HG02610 (cell line): ENCODE results near the gene TM4SF18.
"Not testable (repeated sequence)": the region's sequence is repeated elsewhere in the genome, so short reads cannot be mapped to it uniquely, and the experiment has no call there.

Experiments used
- ATAC-seq: cut with Tn5 transposase; IDR thresholded peaks from one replicate; pipeline ENCODE4 v1.9.1; 2021; ENCODE audit warnings: mild to moderate bottlenecking, moderate library complexity; ENCODE audit not compliant: unreplicated experiment

The TM4SF18 gene

GRCh38 chr3:149368674-149369497 is 35.5 kb upstream of the TM4SF18 start:
- ATAC-seq, result no peak

DNA sequence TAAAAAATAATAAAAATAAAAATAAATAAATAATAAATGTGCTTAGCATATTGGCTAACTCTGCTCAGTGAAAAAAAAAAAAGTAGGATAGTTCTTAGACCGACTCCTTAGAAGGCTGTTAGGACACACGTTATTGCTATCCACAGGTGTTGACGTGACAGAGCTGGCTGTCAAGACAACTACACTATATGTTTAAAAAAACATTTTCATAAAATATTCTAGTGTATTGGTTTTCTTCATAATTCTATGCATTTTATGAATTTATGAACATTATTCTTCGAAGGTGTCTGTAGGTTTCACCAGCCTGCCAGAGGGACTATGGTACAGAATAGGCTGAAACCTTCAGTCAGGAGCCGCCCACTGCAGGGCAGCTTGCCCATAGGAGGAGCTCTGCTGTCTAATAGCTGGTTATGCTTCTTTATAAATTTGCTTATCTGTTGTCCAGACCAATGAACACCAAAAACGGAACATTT is 34.8 kb upstream of the TM4SF18 start:
- no peak for ATAC-seq

- ATAC-seq, result peak; percentile 74
Observed at GRCh38 chr3:149366941-149367840, 33.8 kb upstream of the TM4SF18 start.

GRCh38 chr3:149366031-149366430 is 32.6 kb upstream of the TM4SF18 start:
- ATAC-seq, result no peak

GRCh38 chr3:149364624-149365023 is 31.2 kb upstream of the TM4SF18 start:
- no peak for ATAC-seq

DNA sequence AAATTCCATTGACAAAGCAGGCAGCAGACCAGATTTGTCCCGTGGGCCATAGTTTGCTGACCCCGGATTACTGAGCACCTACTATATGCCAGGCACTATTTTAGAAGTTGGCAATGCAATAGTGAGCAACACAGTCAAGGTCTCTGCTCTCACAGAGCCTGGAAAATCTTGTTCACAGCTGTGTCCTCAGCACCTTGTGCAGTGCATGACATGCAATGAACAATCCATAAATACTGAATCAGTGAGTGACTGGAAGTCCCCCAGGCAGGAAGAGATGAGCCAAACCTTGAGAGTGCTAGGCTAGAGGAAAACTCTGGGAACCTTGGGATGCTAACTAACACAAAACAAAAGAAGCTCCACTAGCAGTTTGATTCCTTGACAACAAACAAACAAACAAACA is 29.6 kb upstream of the TM4SF18 start:
- no peak for ATAC-seq

DNA sequence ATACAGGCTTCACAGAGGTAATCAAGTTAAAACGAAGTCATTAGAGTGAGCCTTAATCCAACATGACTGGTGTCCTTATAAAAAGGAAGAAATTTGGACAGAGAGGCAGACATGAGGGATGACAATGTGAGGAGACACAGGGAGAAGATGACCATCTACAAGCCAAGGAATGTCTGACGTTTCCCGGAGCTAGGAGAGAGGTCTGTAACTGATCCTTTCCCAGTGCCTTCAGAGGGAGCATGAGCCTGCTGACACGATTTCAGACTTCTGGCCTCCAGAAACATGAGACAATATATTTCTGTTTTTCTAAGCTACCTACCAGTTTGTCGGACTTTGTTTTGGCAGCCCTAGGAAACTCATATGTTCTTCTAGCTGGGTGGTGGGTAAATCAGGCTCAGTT is 28.9 kb upstream of the TM4SF18 start:
- no peak for ATAC-seq

GRCh38 chr3:149356630-149357029 is 23.2 kb upstream of the TM4SF18 start:
- ATAC-seq, result no peak

DNA sequence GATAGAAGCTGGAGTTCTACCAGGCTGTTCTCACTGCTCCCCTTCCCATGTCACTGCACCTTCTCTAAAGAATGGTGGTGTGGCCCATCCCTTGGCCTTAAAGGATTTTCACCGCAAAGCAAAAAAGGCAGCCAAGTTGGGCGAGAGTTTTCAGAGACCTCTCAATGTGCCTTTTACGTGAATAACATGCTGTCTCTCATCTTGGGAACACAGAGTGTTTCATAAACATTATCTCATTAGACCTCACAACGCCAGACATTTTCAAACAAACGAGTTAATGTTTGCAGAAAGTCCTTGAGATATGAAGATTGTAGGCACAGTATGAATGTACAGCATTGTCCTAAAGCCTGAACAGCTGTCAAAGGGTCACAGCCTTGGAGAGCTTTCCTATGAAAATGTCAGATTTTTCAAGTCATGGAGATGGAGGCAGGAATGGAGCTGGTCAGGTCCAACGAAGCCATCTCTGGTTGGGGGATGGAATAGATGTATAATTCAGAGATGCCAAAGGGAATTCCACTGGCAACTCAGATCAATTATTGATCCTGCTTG is 22.7 kb upstream of the TM4SF18 start:
- no peak for ATAC-seq

DNA sequence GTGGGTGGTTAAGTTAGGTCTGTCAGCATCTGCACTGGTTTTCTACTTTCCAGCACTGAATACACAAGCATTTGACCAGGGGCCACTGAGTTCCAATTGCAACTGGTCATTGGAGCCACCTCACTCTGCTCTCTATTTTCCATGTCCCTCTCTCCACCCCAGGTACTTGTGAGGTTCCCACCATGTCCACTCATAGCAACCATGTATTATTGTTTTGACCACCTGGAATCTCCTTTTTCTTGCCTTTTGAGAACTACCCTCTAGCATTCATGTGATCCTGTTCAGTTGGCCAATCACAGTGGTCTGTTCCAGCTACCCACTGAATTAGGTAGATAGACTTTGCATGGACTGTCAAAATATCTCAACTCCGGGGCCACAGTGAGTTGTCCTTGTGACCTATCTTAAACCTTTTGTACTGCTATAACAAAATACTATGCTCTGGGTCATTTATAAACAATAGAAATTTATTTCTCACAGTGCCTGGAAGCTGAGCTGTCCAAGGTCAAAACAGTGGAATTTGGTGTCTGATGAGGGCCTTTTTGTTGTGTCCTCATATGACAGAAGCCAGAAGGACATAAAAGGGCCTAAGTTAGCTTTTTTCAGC is 20.2 kb upstream of the TM4SF18 start:
- ATAC-seq, result no peak

DNA sequence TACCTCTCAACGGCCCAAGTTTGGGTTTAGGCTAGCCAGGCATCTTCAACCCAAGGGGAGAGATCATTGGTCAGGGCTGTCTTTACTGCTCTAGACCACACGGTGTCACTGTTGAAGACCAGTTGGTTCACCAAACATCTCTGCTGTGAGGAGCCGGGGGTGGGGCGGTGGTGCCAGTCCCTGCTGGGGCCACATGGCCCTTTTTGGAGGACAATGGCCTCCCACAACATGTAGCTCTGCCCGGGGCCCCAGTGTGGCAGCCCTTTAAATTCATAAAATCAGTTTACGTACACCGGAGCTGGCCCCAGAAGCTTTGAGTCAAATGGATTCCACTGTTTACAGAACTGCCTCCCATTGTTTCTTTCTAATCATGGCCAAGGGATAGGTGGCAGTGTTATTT is 19.1 kb upstream of the TM4SF18 start:
- ATAC-seq, result peak; percentile 83

- no peak for ATAC-seq
Observed at GRCh38 chr3:149343951-149344350, 10.5 kb upstream of the TM4SF18 start.

DNA sequence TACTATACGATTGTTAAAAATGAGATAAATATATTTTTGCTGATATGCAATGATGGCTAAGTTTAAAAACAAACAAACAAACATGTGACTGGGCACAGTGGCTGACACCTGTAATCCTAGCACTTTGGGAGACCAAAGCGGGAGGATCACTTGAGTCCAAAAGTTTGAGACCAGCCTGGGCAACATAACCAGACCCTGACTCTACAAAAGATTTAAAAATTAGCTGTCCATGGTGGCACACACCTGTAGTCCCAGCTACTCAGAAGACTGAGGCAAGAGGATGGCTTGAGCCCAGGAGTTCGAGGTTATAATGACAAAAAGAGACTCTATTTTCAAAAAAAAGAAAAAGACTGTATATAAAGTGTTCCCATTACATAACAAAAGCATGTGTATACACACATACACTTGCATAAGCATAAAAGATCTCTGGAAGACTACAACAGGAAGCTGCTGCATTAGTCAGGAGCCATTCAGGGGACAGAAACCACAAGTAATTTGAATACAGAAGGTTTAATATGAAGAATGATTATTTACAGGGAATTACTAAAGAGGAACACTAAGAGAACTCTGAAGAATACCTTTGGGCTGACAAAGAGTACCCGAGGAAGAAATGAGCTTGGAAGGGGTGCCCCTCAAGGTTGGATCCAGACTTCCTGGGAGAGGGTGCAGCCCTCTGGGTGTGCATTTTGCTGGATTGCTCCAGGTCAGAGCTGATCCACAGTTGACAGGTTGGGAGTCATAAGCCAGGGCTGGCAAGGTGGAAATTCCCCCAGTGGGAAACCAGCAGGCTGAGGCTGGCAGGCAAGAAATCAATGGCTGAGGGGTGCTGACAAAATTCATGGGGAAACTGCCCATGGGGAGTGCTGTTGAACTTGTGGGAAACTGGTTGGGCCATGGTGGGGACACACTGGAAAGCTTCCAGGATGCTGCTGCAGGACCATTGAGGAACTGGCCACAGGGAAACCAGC is 9.3 kb upstream of the TM4SF18 start:
- ATAC-seq, result no peak

DNA sequence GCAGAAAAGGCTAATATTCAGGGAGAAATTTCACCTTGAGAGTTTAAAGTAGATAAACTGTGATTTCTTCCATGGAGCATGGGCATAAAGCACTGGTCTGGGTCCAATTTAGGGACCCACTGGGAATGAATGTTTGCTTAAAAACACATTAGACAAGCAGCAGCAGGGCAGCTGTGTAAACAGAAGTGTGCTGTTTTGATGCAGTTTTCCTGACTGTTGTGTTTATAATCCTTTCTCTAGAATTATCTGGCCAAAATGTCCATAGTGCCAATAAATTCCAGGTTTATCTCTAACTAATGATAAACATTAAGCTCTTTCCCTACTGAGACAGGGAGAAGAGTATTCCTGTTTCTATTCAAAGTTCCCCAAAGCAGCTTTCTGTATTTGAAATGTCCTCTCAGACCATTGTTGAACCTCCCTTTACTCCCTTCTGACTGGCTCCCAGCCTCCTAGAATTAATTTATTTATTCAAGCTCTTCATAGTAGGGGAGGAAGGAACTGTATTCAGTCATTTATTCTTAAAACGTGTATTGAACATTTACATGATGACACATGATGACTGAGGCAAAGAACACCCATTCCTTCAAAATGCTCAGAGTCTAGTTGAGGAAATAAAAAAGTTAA is 7.0 kb upstream of the TM4SF18 start:
- ATAC-seq, result no peak

DNA sequence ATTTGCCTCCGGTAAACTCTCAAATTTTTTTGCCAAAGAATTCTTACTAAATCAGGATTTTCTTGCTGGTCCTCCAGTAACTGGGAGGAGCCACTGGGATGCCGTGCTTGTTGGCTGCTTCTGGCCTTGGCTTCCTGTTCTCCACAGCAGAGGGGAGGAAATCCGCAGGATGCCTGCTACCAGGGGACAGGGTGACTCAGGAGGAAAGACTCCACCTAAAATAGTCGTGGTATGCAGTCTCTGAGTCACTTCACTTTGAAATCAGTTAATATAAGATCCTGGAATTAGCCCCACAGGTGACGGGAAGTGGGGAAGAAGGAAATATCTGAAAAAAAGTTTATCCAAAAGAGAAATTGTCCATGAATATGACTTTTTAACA is 6.5 kb upstream of the TM4SF18 start:
- ATAC-seq, result no peak

DNA sequence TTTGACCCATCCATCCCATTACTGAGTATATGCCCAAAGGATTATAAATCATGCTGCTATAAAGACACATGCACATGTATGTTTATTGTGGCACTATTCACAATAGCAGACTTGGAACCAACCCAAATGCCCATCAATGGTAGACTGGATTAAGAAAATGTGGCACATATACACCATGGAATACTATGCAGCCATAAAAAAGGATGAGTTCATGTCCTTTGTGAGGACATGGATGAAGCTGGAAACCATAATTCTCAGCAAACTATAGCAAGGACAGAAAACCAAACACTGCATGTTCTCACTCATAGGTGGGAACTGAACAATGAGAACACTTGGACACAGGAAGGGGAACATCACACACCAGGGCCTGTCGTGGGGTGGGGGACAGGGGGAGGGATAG is 4.0 kb upstream of the TM4SF18 start:
- not testable (repeated sequence) for ATAC-seq

- no peak for ATAC-seq
Observed at GRCh38 chr3:149336925-149337324, 3.5 kb upstream of the TM4SF18 start.

DNA sequence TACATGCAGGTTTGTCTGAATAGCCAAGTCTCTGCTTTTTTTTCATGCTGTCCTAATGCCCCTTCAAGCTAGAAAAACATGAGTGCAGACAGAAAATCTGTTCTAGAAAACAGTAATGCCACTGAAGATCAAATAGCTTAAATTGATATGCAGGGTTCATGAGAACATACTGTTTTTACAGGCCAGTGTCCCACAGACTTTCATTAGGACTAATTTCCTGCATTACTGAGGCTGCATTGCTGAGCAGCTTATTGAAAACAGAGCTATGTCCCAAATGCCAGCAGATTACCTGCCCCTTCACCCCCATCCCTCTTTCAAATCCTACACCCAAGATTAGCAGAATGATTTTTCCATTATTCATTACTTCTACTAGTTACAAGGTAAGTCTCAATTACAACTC is 665 bp downstream of the TM4SF18 start:
- no peak for ATAC-seq

DNA sequence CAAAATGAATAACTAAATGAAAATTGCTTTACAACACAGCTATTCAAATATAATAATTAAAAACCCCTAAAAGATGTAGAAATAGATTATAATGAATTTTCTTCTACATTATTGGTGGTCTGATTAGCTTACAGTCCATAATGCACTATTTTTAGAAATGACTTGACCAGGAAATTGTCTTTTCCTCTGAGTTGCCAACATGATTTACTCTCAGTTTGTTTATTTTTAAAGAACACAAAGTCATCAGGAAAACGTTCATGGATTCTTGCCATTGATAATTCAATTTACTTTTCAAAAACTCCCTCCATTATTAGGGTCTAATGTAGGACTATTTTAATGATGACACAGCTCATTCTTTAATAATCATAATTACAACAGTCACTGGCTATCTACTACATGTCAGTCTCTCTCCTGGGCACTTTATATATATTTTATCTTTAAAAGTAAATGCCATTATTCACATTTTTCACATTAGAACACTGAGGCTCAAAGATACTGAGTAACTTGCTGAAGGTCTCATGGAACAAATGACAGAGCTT is 1.1 kb downstream of the TM4SF18 start:
- ATAC-seq, result no peak
